OCI-LY7 (cell line): ENCODE measurements around the gene PCLAF. TPM values are rescaled to one million over a fixed set of nuclear protein-coding genes. Genes with fewer than 3 reads are reported as not detected.
"Not testable (repeated sequence)": the region's sequence is repeated elsewhere in the genome, so short reads cannot be mapped to it uniquely, and the experiment has no call there.

Experiments used
- BruUV-seq: library from RNA; stranded (reverse); fragments of 400-500 nt; replicated peaks from 2 replicates; lab custom pipeline; 2021; lab: Mats Ljungman, UMichigan
- CTCF ChIA-PET: fragments of 300-600 bp; sonication (Branson Sonifier 250); formaldehyde crosslinking; loops from one replicate; lab custom pipeline; 2022; ENCODE audit warnings: antibody characterized with exemption; ENCODE audit not compliant: unreplicated experiment; lab: Charles Lee
- POLR2A ChIA-PET: fragments of 300-600 bp; sonication (Branson Sonifier 250); formaldehyde crosslinking; loops from one replicate; lab custom pipeline; 2022; ENCODE audit warnings: antibody characterized with exemption; lab: Charles Lee
- DNase-seq: peaks from one replicate; pipeline ENCODE4 v3.0.0-alpha.2; 2015; ENCODE audit warnings: low spot score
- H2AFZ ChIP-seq: fragments of 200-600 bp; sonication (generic), shearing (Covaris generic); 2 replicates; pipeline ENCODE4 v1.6.1; 2014; ENCODE audit warnings: mild to moderate bottlenecking, antibody characterized with exemption, low read length, moderate library complexity
- H3K27ac ChIP-seq: fragments of 200-600 bp; sonication (generic); 2 replicates; pipeline ENCODE4 v1.5.1; 2014; ENCODE audit warnings: mixed run types, low read depth, mild to moderate bottlenecking, moderate library complexity, low read length, inconsistent platforms; ENCODE audit not compliant: poor library complexity, severe bottlenecking
- H3K36me3 ChIP-seq: fragments of 200-600 bp; sonication (generic); 2 replicates; pipeline ENCODE4 v1.6.1; 2014; ENCODE audit warnings: mild to moderate bottlenecking, antibody characterized with exemption, low read length, moderate library complexity, mixed read lengths; ENCODE audit not compliant: insufficient read depth
- H3K4me1 ChIP-seq: fragments of 200-600 bp; sonication (generic); 2 replicates; pipeline ENCODE4 v1.5.1; 2014; ENCODE audit warnings: mild to moderate bottlenecking, low read length; ENCODE audit not compliant: insufficient read depth, poor library complexity, severe bottlenecking
- H3K4me2 ChIP-seq: fragments of 200-600 bp; sonication (generic); 2 replicates; pipeline ENCODE4 v1.6.1; 2014; ENCODE audit warnings: mild to moderate bottlenecking, low read length
- H3K4me3 ChIP-seq: fragments of 200-600 bp; sonication (generic); 2 replicates; pipeline ENCODE4 v1.5.1; 2014; ENCODE audit warnings: mild to moderate bottlenecking, low read depth, low read length; ENCODE audit not compliant: poor library complexity, severe bottlenecking
- H3K79me2 ChIP-seq: fragments of 200-600 bp; sonication (generic); 2 replicates; pipeline ENCODE4 v1.6.1; 2016; ENCODE audit warnings: low read depth, mild to moderate bottlenecking, low read length, moderate library complexity, mixed read lengths; ENCODE audit not compliant: insufficient read depth
- H3K9me2 ChIP-seq: fragments of 200-600 bp; sonication (generic); 2 replicates; pipeline ENCODE4 v1.6.1; 2016; ENCODE audit warnings: mild to moderate bottlenecking, low read length, mixed read lengths; ENCODE audit not compliant: insufficient read depth
- H3K9me3 ChIP-seq: fragments of 200-600 bp; sonication (generic); 2 replicates; pipeline ENCODE4 v1.6.1; 2014; ENCODE audit warnings: mild to moderate bottlenecking, mixed run types, low read length, mixed read lengths
- H4K20me1 ChIP-seq: fragments of 200-600 bp; sonication (generic); 2 replicates; pipeline ENCODE4 v1.6.1; 2014; ENCODE audit warnings: mild to moderate bottlenecking, antibody characterized with exemption, low read length, moderate library complexity, mixed read lengths; ENCODE audit not compliant: insufficient read depth
- CTCF ChIP-seq: fragments of 200-600 bp; sonication (generic); conservative IDR thresholded peaks from 2 replicates; pipeline ENCODE4 v1.5.1; 2014; ENCODE audit warnings: mild to moderate bottlenecking, antibody characterized with exemption, low read length, moderate library complexity, mixed read lengths
- EZH2phosphoT487 ChIP-seq: fragments of 200-600 bp; sonication (generic); IDR thresholded peaks from 2 replicates; pipeline ENCODE4 v1.6.1; 2018; ENCODE audit warnings: low read depth, borderline replicate concordance, mild to moderate bottlenecking, mixed run types, antibody characterized with exemption, low read length, moderate library complexity, mixed read lengths
- intact Hi-C: fragments of 100-400 bp; cut with micrococcal nuclease; formaldehyde crosslinking; loops from one replicate; pipeline ENCODE4 v1.10.0; 2022; ENCODE audit not compliant: unreplicated experiment
- total RNA-seq, 2 experiments: library from RNA; depleted of rRNA in 1 of 2; stranded (reverse); fragments of >200 nt in 1 of 2; shearing (Covaris generic) in 1 of 2; gene quantifications; 2 replicates each; pipeline ENCODE4 v1.2.3, GENCODE V29; 2014 to 2022

The PCLAF gene
- total RNA-seq, 2 experiments from 2014 or later: 49.3 to 100 TPM

- Histone ChIP-seq H3K9me2 (no peaks in the 10 kb centered on the region), H3K36me3 (no peaks in the 10 kb centered on the region), H3K4me2 (no peak overlapping the region), H3K79me2 (no peaks in the 10 kb centered on the region), H3K4me3 (no peak overlapping the region), H3K27ac (no peak overlapping the region), H3K9me3 (no peaks in the 10 kb centered on the region), H2AFZ (no peak overlapping the region), H3K4me1 (no peaks in the 10 kb centered on the region), H4K20me1 (no peaks in the 10 kb centered on the region)
- BruUV-seq: no TSS peak
- CTCF ChIA-PET: interaction anchor here (1.0 kb wide), 1 partner anchor 240 kb away, joined by 3 read pairs; the partner anchor contains the start of gene CIAO2A
- TF ChIP-seq CTCF (peak; percentile 73), EZH2phosphoT487 (no peak)
- intact Hi-C loops: no loop called here
- peak; percentile 57 for DNase-seq
- POLR2A ChIA-PET: no interaction called here
These were observed 47.0 kb downstream of the PCLAF start for GRCh38 chr15:64333986-64334929.

GRCh38 chr15:64333516-64333915 is 47.7 kb downstream of the PCLAF start:
- Histone ChIP-seq H3K9me3 (no peaks in the 10 kb centered on the region), H3K9me2 (no peaks in the 10 kb centered on the region), H3K36me3 (no peaks in the 10 kb centered on the region), H4K20me1 (no peaks in the 10 kb centered on the region), H3K79me2 (no peaks in the 10 kb centered on the region), H2AFZ (no peak overlapping the region), H3K4me1 (no peaks in the 10 kb centered on the region), H3K4me3 (no peak overlapping the region), H3K4me2 (no peak overlapping the region), H3K27ac (no peak overlapping the region)
- ChIA-PET POLR2A (no interaction called here), CTCF (no interaction called here)
- DNase-seq: no peak
- TF ChIP-seq EZH2phosphoT487: no peak
- no peak for TF ChIP-seq CTCF
- intact Hi-C loops: no loop called here
- BruUV-seq: no TSS peak

- DNase-seq, H3K9me2 ChIP-seq, H4K20me1 ChIP-seq, CTCF ChIA-PET, H3K4me1 ChIP-seq, H3K4me2 ChIP-seq, H3K36me3 ChIP-seq, H3K79me2 ChIP-seq, H3K27ac ChIP-seq, H3K4me3 ChIP-seq, intact Hi-C loops, H3K9me3 ChIP-seq, H2AFZ ChIP-seq, BruUV-seq, POLR2A ChIA-PET: not testable (repeated sequence)
These were observed 49.6 kb downstream of the PCLAF start for GRCh38 chr15:64331668-64332067.

GRCh38 chr15:64326975-64327374 is 54.3 kb downstream of the PCLAF start:
- H3K4me3 ChIP-seq, CTCF ChIA-PET, POLR2A ChIA-PET, H3K79me2 ChIP-seq, H3K9me3 ChIP-seq, H3K36me3 ChIP-seq, BruUV-seq, H3K4me1 ChIP-seq, H3K27ac ChIP-seq, H3K9me2 ChIP-seq, H2AFZ ChIP-seq, intact Hi-C loops, H3K4me2 ChIP-seq, DNase-seq, H4K20me1 ChIP-seq: not testable (repeated sequence)

GRCh38 chr15:64326458-64326857 is 54.8 kb downstream of the PCLAF start:
- H3K9me2 ChIP-seq, H4K20me1 ChIP-seq, H3K4me1 ChIP-seq, intact Hi-C loops, H3K9me3 ChIP-seq, H3K4me2 ChIP-seq, H3K27ac ChIP-seq, DNase-seq, H3K4me3 ChIP-seq, CTCF ChIA-PET, BruUV-seq, H2AFZ ChIP-seq, H3K36me3 ChIP-seq, H3K79me2 ChIP-seq: not testable (repeated sequence)
- POLR2A ChIA-PET: interaction anchor here (0.6 kb wide), 1 partner anchor 148 kb away, joined by 3 read pairs; no protein-coding TSS in a partner anchor
